HG03135 (cell line): ENCODE data around the gene NOL9.
"Not testable (repeated sequence)": the region's sequence is repeated elsewhere in the genome, so short reads cannot be mapped to it uniquely, and the experiment has no call there.

Experiments
- ATAC-seq: cut with Tn5 transposase; IDR thresholded peaks from one replicate; pipeline ENCODE4 v1.9.1; 2021; ENCODE audit warnings: mild to moderate bottlenecking, moderate library complexity; ENCODE audit not compliant: unreplicated experiment

NOL9 gene

DNA sequence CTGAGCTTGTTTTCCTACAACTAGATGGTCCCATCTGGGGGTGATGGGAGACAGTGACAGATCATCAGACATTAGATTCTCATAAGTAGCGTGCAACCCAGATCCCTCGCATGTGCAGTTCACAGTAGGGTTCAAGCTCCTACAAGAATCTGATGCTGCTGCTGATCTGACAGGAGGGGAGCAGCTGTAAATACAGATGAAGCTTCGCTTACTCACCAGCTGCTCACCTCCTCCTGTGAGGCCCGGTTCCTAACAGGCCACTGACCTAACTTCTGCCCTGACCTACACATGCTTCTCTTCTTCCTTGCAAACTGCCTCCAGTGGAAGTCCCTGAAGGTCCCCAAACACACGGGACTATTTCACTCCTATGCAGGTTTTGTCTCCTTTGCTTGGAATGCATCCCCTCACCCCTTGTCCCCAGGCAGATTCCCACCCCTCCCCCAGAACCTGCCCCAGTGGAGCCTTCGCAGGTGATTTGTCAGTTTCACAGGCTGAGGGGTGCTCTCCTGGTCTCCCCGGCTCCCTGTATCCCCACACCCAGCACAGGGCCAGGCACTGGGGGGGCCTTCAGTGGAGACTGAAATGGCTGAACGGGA lies 19.8 kb upstream of the NOL9 start:
- no peak for ATAC-seq

DNA sequence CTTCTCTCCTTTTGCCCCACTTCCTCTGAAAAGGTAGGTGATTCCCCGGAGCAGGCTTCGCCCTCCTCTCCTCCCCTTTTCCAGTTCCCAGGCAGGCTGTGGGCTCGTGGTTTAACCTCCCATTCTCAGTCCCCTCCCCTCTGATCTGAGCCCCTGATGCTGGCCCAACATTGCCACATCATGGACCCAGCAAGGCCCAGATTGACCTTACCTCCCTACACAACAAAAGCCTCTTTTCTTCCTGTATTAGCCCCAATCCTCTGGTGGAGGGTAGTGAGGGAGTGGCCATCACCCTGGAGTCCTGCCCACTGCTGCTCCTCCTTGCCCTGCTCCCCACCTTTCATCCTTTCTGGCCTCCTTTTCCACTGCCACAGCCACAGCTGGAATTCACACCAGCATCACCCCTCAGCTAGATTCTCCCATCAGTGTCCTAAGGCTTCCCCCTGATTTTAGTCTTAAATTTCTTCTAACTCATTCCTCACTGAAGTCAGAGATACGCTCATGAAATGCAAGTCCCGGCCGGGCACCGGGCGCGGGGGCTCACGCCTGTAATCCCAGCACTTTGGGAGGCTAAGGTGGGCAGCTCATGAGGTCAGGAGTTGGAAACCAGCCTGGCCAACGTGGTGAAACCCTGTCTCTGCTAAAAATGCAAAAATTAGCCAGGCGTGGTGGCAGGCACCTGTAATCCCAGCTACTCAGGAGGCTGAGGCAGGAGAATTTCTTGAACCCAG lies 18.5 kb upstream of the NOL9 start:
- no peak for ATAC-seq

DNA sequence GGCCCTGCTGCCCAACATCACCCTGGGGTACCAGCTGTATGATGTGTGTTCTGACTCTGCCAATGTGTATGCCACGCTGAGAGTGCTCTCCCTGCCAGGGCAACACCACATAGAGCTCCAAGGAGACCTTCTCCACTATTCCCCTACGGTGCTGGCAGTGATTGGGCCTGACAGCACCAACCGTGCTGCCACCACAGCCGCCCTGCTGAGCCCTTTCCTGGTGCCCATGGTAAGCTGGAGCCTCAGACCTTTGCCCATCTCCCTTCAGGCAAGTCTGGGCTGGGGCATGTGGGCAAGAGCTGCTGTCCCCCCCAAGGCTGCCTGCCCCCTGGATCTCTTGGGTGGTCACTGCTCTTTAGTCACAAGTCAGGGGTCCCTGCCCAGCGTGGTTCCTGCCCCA lies 16.7 kb upstream of the NOL9 start:
- ATAC-seq: no peak

DNA sequence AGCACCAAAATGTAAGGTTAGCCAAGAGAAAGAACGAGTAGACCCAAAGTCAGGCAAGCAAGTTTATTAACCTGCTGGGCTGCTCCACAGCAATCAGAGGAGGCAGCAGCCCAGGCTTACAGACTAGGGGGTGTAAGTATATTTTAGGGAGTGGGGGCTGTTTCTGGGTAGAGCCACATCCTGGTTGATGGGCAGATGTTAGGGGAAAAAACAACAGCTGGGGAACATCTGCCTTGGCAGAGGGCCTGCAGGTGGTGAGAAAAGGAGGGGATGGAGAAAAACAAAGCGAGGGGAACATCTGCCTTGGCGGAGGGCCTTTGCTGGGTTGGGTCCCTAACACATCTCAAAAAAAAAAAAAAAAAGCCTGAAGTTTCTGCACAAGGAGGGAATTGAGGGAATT lies 15.8 kb upstream of the NOL9 start:
- no peak for ATAC-seq

DNA sequence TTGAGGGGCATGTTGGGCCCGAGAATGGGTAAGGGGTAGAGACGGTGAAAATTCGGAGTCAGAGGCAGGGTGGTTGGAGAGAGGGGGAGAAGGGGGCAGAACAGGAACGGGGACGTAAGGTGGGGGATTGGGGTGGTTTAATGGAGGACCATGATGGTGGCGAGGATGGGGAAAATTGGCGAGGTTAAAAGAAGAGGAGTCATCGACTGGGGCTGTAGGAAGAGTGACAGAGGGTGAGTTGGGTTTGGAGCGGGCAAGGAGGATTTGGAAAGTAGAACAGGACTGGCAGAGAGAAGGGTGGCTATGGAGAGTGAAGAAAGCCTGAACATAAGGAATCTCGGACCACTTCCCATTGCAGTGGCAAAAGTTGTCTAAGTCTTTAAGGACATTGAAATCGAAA lies 14.7 kb upstream of the NOL9 start:
- no peak for ATAC-seq

DNA sequence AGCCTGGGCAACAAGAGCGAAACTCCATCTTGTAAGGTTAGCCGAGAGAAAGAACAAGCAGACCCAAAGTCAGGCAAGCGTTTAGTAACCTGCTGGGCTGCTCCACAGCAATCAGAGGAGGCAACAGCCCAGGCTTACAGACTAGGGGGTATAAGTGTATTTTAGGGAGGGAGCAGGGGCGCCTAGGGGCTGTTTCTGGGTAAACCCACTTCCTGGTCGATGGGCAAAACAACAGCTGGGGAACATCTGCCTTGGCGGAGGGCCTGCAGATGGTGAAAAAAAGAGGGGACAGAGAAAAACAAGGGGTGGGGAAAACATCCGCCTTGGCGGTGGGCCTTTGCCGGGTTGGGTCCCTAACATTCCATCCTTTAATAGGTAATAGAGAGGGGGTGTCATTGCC lies 6.0 kb upstream of the NOL9 start:
- no peak for ATAC-seq

DNA sequence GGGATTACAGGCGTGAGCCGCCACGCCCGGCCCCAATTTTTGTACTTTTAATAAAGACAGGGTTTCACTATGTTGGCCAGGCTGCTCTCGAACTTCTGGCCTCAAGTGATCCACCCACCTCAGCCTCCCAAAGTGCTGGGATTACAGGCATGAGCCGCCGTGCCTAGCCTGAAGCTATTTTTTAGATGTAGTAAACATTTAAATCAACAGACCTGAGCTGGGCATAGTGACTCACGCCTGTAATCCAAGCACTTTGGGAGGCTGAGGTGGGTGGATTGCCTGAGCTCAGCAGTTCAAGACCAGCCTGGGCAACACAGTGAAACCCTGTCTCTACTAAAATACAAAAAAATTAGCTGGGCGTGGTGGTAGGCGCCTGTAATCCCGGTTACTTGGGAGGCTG lies 4.8 kb upstream of the NOL9 start:
- ATAC-seq: not testable (repeated sequence)

DNA sequence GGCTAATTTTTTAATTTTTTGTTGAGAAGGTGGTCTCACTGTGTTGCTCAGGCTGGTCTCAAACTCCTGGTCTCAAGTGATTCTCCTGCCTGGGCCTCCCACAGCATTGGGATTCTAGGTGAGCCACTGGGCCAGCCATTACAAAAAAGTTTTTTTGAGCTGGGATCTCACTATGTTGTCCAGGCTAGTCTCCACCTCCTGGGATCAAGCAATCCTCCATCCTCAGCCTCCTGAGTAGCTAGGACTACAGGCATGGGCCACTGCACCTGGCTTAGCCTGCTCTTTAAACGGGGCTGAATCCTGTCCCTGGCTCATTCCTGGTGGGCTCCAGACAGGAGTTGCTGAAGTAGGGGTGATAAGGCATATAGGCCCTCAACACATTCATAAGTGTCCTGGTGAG lies 3.3 kb upstream of the NOL9 start:
- ATAC-seq: no peak

DNA sequence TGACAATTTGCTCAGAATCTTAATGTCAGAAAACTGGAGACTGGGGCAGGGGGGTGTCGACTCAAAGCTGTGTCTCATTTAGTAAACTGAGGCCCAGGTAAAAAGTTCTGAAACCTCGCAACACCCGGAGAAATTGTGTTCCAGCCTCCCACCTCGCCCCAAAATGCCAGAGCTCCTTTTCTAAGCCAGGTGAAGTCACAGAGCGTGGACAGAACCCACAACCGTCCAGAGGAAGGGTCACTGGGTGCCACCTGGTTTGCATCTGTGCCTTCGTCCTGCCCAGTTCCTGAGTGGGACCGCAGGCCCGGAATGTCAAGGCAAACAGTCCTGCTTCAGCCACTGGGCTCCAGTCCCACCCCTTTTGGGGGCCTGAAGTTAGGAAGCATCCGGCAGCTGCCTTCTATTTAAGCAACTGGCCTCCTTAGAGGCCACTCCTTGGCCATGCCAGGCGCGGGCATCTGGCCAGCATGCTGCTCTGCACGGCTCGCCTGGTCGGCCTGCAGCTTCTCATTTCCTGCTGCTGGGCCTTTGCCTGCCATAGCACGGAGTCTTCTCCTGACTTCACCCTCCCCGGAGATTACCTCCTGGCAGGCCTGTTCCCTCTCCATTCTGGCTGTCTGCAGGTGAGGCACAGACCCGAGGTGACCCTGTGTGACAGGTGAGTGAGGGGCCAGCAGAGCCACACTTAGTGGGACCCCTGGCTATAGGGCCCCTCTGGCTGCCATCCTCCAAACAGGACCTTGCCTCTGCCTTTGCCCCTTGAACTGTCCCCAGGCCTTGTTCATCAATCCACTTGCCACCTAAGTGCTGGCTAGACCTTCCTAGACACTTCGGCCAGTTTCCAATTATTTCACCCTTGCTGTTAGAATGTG lies 830 bp upstream of the NOL9 start, which contains the start of gene TAS1R1:
Gene TAS1R1 (plus strand): TSS at position 401 of the 872 bp plus-strand sequence. CDS start 67 bp downstream, at position 468.
- no peak for ATAC-seq

DNA sequence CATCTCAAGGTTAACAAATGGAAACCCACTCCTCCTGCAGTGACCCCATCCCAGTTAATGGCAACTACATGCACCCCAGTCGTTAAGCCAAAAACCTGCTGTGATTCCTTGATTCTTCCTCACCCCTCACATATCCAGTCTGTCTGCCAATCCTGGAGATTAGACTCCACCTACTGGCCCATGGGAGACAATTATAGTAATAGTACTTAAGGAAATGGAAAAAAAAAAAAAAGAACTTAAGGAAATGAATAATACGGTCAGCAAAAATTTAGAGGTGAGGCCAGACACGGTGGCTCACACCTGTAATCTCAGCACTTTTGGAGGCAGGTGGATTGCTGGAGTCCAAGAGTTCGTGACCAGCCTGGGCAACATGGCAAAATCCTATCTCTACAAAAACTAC lies 7.0 kb downstream of the NOL9 start:
- ATAC-seq: no peak

DNA sequence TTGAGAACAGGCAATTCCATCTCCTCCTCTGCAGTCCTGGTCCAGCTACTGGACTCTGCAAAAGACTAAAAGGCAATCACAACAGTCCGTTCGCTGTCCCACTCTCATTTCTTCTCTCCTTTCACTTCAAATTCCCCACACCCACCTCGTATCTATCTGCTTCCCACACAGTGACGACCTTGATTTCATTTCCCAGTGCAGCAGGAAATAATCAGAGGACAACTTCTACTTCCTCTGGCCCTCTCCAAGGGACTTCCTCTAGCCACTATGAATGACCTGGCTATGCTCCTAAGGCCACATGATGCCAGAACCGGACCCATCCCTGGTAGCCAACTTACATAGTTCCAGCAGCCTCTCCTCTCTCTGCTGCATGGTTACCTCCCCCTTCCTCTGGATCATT lies 8.0 kb downstream of the NOL9 start:
- no peak for ATAC-seq

DNA sequence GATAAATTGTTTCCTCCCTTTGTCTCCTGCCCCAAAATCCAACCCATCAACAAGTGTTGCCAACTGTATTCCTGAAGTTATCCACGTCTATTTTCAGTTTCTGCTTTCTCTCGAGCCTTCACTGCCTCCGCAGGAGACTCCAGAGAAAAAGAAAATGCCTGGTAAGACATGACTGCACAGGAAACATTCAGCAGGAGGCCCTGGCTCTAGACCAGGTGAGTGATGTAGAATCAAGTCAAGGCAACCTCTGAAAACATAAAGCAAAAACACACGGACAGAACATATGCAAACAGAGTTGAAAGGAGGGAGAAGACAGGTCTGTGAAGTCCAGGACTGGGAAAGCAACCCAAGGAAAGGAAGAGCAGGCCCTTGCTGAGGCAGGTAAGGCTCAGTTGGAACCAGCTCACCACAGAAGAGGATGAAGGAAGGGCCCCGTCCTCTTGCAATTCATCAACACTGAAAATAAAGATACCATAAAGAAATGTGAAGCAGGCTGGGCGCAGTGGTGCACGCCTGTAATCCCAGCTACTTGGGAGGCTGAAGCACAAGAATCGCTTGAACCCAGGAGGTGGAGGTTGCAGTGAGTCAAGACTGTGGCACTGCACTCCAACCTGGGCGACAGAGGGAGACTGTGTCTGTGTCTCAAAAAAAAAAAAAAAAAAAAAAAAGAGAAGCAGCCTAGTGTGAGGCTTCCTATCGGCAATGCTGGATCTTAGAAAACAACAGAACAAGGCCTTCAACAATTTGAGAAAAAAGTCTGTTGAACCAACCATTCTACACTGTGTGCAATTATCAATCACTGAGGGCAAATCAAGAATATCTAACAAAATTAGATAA lies 8.8 kb downstream of the NOL9 start:
- ATAC-seq: no peak

DNA sequence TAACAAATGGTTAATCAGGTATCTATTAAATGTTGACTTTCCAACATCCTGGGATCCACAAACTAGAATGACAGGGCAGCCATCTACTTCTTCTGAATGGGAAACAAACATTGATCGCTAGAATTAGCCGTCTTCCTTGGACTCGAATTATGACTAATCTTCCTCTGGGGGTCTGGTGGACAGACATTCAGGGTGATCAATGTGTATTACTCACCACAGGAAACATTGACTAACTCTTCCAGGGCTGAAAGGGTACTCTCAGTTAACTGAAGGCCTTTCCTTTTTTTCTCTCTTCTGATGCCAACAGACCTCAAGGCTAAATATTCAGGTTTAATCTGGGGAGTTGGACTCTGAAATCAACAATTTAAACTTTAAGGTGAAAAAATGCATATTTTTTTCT lies 9.5 kb downstream of the NOL9 start:
- no peak for ATAC-seq

DNA sequence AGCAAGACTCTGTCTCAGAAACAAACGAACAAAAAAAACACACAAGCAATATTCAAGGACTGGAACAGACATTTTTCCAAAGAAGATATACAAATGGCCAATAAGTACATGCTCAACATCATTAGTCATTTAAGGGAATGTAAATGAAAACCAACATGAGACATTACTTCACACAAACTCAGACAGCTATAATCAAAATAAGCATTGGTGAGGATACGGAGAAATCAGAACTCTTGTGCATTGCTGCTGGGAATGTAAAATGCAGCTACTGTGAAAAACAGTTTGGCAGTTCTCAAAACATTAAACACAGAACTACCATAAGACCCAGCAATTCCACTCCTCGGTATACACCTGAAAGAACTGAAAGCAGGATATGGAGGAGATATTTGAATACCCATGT lies 15.4 kb downstream of the NOL9 start:
- no peak for ATAC-seq

DNA sequence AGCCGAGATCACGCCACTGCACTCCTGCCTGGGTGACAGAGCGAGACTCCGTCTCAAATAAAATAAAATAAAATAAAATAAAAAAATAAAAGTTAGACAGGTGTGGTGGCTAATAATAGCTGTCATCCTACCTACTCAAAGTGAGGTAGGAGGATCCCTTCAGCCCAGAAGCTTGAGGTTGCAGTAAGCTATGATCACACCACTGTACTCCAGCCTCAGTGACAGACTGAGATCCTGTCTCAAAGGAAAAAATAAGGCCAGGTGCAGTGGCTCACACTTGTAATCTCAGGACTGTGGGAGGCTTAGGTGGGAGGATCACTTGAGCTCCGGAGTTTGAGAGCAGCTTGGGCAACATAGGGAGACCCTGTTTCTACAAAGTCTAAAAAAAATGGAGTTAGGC lies 18.0 kb downstream of the NOL9 start:
- ATAC-seq: no peak

DNA sequence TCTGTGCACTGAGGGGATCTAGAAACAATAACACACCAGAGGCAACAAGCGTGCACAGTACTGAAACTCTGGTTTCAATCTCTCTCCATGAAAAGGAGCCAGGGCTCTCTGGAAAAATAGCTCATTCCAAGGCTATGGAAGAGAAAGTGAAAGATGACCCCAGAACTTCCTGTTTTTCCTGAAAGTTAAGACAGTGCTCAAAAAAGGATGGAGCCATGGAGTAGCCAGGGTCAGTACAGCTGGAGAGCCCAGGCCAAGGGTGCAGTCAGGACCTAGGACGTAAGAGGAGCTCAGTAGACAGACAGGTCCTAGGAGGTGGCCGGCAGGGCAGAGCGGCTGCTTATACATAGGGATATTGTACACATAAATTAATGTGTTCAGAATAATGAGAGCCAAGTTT lies 19.1 kb downstream of the NOL9 start:
- no peak for ATAC-seq

DNA sequence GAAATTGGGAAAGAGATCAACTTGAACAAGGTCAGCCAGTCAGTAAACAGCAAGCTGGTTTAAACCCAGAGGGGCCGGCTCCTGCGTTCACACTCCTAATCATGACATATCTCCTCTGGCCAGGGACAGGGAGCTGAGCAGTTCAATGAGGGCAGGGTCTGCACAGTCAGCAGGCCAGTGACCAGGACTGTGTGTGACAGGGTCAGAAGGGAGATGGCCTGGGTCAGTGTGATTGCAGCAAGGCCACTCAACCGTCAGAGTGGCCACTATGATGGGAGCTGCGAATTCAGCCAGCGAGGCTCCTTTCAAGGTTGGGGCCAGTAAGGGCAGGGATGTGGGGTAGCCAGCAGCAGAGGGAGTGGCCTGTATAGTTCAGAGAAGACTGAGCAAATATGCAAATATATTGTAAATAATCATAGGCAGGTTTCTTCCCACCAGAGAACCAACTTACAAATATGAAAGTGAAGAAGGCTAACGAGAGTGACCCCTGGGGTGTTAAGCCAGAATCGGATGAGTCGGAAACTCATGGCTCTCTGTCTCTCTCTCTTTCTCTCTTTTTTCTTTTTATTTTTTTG lies 20.0 kb downstream of the NOL9 start:
- ATAC-seq: no peak

DNA sequence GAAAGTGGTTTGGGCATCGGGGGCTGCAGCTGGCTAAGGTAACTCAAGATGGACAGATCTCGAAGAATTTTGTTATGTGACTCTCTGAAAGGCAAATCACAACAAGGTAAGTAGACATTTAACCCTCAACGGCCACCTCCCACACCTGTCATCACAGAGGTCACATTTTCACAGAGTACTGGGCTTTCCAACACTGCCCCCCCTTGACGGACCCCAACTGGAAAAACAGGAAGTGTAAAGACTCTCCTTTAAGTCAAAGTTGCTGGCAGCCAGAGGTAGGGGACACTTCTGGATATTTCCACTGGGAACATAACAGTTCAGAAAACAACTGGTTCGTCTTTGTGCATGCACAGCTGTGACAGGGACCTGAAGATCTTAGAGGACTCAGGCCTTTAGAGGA lies 22.3 kb downstream of the NOL9 start:
- no peak for ATAC-seq

DNA sequence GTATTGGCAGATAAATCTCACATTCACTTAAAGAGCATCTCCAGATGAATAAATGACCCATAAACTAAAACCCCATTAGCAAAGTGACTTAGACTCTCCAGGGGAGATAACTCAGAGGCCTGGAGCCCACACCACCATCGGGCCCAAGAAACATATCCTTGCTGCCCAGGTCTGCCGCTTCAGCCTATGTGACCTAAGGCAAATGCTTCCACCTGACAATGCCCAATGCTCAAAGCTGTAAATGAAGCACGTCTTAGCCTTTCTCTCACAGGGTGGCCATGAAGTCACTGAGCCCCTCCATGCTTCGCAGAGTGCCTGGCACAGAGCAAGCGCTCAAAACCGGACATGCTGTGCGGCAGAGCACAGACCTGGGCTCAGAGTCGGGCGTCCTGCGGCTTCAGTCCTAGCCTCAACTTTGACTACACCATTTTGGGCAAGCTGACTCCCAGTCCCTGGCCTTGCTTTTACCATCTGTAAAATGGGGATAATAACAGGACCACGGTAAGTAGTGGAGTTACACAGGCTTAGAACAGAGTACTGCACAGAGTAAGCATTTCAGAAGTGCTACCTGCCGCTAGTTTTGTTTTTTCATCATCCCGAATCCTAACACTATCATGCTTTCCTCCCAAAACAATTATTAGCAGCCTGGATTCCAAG lies 23.7 kb downstream of the NOL9 start:
- ATAC-seq: no peak

DNA sequence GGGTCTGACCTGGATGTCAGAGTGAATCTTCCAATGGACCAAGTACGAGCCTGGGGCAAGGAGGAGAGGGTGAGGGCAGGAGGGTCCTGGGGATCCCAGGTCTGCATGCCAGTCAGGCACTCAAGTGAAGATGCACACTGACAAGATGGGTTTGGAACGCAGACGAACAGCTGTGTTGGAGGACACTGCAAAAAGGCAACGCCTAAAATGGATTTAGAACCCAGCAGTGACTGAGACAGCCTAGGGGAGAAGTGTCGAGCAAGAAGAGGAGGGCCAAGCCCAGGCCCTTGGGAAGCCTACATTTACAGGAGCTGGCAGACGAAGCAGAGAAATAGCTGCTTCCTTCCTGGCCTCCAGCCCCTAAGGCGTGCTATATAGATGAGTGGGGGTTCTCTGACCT lies 25.8 kb downstream of the NOL9 start:
- ATAC-seq: no peak
